HepG2 (cell line): ENCODE measurements around the gene LTA. TPM values are rescaled to one million over a fixed set of nuclear protein-coding genes. Genes with fewer than 3 reads are reported as not detected.

Source experiments
- DR1 ChIP-seq: sonication (generic); formaldehyde crosslinking; IDR thresholded peaks from 2 replicates; pipeline ENCODE4 v1.8.0; 2021; ENCODE audit warnings: mild to moderate bottlenecking, missing genetic modification reagents, inconsistent platforms
- ETV6 ChIP-seq: sonication (generic); formaldehyde crosslinking; conservative IDR thresholded peaks from 2 replicates; pipeline ENCODE4 v1.4.0; 2020; ENCODE audit warnings: missing genetic modification reagents
- FOXJ3 ChIP-seq: sonication (generic); formaldehyde crosslinking; IDR thresholded peaks from 2 replicates; pipeline ENCODE4 v1.4.0; 2020; ENCODE audit warnings: missing genetic modification reagents, mild to moderate bottlenecking, borderline replicate concordance
- HOXA5 ChIP-seq: sonication (generic); formaldehyde crosslinking; IDR thresholded peaks from 2 replicates; pipeline ENCODE4 v1.4.0; 2020; ENCODE audit warnings: missing genetic modification reagents
- JUN ChIP-seq: sonication (generic); formaldehyde crosslinking; IDR thresholded peaks from 2 replicates; pipeline ENCODE4 v1.4.0; 2020; ENCODE audit warnings: mild to moderate bottlenecking, missing genetic modification reagents
- KLF13 ChIP-seq: sonication (generic); formaldehyde crosslinking; IDR thresholded peaks from 2 replicates; pipeline ENCODE4 v1.4.0; 2020; ENCODE audit warnings: mild to moderate bottlenecking, missing genetic modification reagents
- KLF9 ChIP-seq: IDR thresholded peaks from 2 replicates; pipeline ENCODE4 v1.6.1; 2016; ENCODE audit warnings: low read depth
- NFE2 ChIP-seq: sonication (generic); formaldehyde crosslinking; IDR thresholded peaks from 2 replicates; pipeline ENCODE4 v1.4.0; 2020; ENCODE audit warnings: missing genetic modification reagents
- RBM22 ChIP-seq: fragments of 200-400 bp; formaldehyde crosslinking; optimal IDR thresholded peaks from 2 replicates; pipeline ENCODE3; 2017; ENCODE audit warnings: mild to moderate bottlenecking, low read length, moderate library complexity
- SNAI1 ChIP-seq: sonication (generic); formaldehyde crosslinking; IDR thresholded peaks from 2 replicates; pipeline ENCODE4 v1.5.0; 2020; ENCODE audit warnings: mild to moderate bottlenecking, missing genetic modification reagents, borderline replicate concordance
- XRCC5 ChIP-seq: fragments of 200-400 bp; formaldehyde crosslinking; optimal IDR thresholded peaks from 2 replicates; pipeline ENCODE3; 2017; ENCODE audit warnings: mild to moderate bottlenecking, low read length
- ZBTB14 ChIP-seq: sonication (generic); formaldehyde crosslinking; IDR thresholded peaks from 2 replicates; pipeline ENCODE4 v1.4.0; 2020; ENCODE audit warnings: missing genetic modification reagents
- ZFP36L1 ChIP-seq: sonication (generic); formaldehyde crosslinking; IDR thresholded peaks from 2 replicates; pipeline ENCODE4 v1.8.0; 2022; ENCODE audit warnings: mild to moderate bottlenecking, missing genetic modification reagents, moderate library complexity
- ZMAT3 ChIP-seq: sonication (generic); formaldehyde crosslinking; conservative IDR thresholded peaks from 2 replicates; pipeline ENCODE4 v1.7.0; 2021; ENCODE audit warnings: missing genetic modification reagents
- ZNF136 ChIP-seq: sonication (generic); formaldehyde crosslinking; IDR thresholded peaks from 2 replicates; pipeline ENCODE4 v1.8.1; 2022; ENCODE audit warnings: low read depth, mild to moderate bottlenecking, moderate library complexity, missing genetic modification reagents
- ZNF292 ChIP-seq: sonication (generic); formaldehyde crosslinking; IDR thresholded peaks from 2 replicates; pipeline ENCODE4 v1.8.1; 2022; ENCODE audit warnings: mild to moderate bottlenecking, low read depth, missing genetic modification reagents, borderline replicate concordance
- ZNF547 ChIP-seq: sonication (generic); formaldehyde crosslinking; IDR thresholded peaks from 2 replicates; pipeline ENCODE4 v1.5.1; 2020; ENCODE audit warnings: mild to moderate bottlenecking, missing genetic modification reagents
- ZNF788 ChIP-seq: sonication (generic); formaldehyde crosslinking; IDR thresholded peaks from 2 replicates; pipeline ENCODE4 v1.5.0; 2020; ENCODE audit warnings: mild to moderate bottlenecking, missing genetic modification reagents, borderline replicate concordance
- ZNF83 ChIP-seq: sonication (generic); formaldehyde crosslinking; IDR thresholded peaks from 2 replicates; pipeline ENCODE4 v1.4.0; 2020; ENCODE audit warnings: missing genetic modification reagents, mild to moderate bottlenecking, borderline replicate concordance
- ZSCAN31 ChIP-seq: sonication (generic); formaldehyde crosslinking; IDR thresholded peaks from 2 replicates; pipeline ENCODE4 v1.5.0; 2020; ENCODE audit warnings: low read depth, mild to moderate bottlenecking, missing genetic modification reagents
- polyA plus RNA-seq, 8 experiments: library from polyadenylated mRNA; depleted of rRNA in 3 of 8; stranded (reverse) in 7 of 8; unstranded in 1 of 8; fragments of >200 nt; fragmentation: Illumina TruSeq in 4 of 8; extraction: Trizol in 4 of 8; gene quantifications; 2 replicates each; pipeline versions ENCODE4 v1.2.1 to v1.2.3, GENCODE V29; 2011 to 2016; ENCODE audit warnings: low read depth in 4 of 8, missing spikeins in 1 of 8, mixed read lengths in 1 of 8; ENCODE audit not compliant: insufficient read depth in 1 of 8
- total RNA-seq, 5 experiments: library from RNA; depleted of rRNA; stranded (reverse); fragments of >200 nt; fragmentation: Illumina TruSeq; extraction: Trizol; gene quantifications; 2 replicates each; pipeline ENCODE4 v1.2.3, GENCODE V29; 2016; ENCODE audit warnings: low read depth in 1 of 5
- TF ChIP-seq, protein P1 (sequence below): sonication (generic); formaldehyde crosslinking; IDR thresholded peaks from 2 replicates; pipeline ENCODE4 v1.4.0; 2020; ENCODE audit warnings: missing genetic modification reagents, borderline replicate concordance
- TF ChIP-seq, protein P2 (sequence below): fragments of 450-650 bp; IDR thresholded peaks from 2 replicates; pipeline ENCODE4 v1.6.1; 2016
- TF ChIP-seq, protein P3 (sequence below): sonication (generic); formaldehyde crosslinking; IDR thresholded peaks from 2 replicates; pipeline ENCODE4 v1.4.0; 2020; ENCODE audit warnings: mild to moderate bottlenecking, missing genetic modification reagents

Gene LTA
- total and polyA plus RNA-seq, 2 of the 13 experiments (the other 11 are each of a cell fraction or from before 2014, with no cell fraction given), result 0.09 TPM; not detected in 1

DNA sequence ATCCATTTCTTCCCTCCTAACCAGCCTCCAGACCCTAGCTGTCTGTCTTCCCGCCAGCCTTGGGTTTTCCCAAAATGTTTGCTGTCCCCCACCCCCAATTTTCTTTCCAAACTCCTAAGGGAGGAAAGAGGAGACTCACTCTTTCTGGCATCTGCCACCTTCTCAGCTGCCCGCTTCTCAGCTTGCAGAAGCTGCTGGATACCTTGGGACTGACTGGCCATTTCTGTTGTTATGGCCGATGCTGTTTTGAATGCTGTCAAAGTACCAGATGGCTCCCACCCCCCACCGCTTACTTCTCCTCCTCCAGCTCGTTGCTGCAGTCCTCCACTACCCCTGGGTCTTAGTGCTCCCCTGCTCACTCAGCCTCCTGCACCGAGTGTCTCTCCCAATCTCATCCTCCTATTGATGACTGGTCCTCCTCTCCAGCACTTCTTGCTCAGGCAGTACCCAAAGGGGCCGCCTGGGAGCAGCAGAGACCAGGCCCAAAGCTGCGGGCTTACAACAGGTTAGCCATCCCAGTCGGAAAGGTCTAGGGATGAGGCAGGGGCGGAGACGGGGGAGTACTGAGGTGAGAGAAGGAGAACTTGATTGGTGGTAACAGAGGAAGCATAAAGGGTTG lies 25.6 kb upstream of the LTA start, which contains the start of gene ATP6V1G2 (continued):
- TF ChIP-seq, protein P1, sequence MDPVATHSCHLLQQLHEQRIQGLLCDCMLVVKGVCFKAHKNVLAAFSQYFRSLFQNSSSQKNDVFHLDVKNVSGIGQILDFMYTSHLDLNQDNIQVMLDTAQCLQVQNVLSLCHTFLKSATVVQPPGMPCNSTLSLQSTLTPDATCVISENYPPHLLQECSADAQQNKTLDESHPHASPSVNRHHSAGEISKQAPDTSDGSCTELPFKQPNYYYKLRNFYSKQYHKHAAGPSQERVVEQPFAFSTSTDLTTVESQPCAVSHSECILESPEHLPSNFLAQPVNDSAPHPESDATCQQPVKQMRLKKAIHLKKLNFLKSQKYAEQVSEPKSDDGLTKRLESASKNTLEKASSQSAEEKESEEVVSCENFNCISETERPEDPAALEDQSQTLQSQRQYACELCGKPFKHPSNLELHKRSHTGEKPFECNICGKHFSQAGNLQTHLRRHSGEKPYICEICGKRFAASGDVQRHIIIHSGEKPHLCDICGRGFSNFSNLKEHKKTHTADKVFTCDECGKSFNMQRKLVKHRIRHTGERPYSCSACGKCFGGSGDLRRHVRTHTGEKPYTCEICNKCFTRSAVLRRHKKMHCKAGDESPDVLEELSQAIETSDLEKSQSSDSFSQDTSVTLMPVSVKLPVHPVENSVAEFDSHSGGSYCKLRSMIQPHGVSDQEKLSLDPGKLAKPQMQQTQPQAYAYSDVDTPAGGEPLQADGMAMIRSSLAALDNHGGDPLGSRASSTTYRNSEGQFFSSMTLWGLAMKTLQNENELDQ, result no peak
- TF ChIP-seq SNAI1 (CRISPR knock-in tag), result no peak
- no peak for TF ChIP-seq HOXA5 (CRISPR knock-in tag)
- no peak for TF ChIP-seq NFE2 (CRISPR knock-in tag)
- TF ChIP-seq FOXJ3 (CRISPR knock-in tag), result no peak
- TF ChIP-seq ETV6 (CRISPR knock-in tag), result no peak
- peak; percentile 93 for TF ChIP-seq XRCC5
- TF ChIP-seq ZNF547, result no peak
- no peak for TF ChIP-seq ZNF136
- no peak for TF ChIP-seq KLF13
- TF ChIP-seq DR1, result no peak
- no peak for TF ChIP-seq ZNF83
- TF ChIP-seq, protein P2, sequence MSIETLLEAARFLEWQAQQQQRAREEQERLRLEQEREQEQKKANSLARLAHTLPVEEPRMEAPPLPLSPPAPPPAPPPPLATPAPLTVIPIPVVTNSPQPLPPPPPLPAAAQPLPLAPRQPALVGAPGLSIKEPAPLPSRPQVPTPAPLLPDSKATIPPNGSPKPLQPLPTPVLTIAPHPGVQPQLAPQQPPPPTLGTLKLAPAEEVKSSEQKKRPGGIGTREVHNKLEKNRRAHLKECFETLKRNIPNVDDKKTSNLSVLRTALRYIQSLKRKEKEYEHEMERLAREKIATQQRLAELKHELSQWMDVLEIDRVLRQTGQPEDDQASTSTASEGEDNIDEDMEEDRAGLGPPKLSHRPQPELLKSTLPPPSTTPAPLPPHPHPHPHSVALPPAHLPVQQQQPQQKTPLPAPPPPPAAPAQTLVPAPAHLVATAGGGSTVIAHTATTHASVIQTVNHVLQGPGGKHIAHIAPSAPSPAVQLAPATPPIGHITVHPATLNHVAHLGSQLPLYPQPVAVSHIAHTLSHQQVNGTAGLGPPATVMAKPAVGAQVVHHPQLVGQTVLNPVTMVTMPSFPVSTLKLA, result no peak
- TF ChIP-seq RBM22, result no peak
- TF ChIP-seq ZMAT3 (CRISPR knock-in tag), result no peak
- TF ChIP-seq, protein P3, sequence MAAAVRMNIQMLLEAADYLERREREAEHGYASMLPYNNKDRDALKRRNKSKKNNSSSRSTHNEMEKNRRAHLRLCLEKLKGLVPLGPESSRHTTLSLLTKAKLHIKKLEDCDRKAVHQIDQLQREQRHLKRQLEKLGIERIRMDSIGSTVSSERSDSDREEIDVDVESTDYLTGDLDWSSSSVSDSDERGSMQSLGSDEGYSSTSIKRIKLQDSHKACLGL (CRISPR knock-in tag), result no peak
- no peak for TF ChIP-seq ZFP36L1
- no peak for TF ChIP-seq ZNF292 (CRISPR knock-in tag)
- no peak; the same call in 1 of the 2 replicates for TF ChIP-seq ZSCAN31
- no peak for TF ChIP-seq JUN
- TF ChIP-seq ZNF788, result no peak
- TF ChIP-seq KLF9 (CRISPR knock-in tag), result peak; percentile 51; the same call in 1 of the 2 replicates
- no peak for TF ChIP-seq ZBTB14 (CRISPR knock-in tag)
